Epithelial cell of prostate (primary cell): ENCODE data around the gene NRXN3.

ENCODE experiments used
- DNase-seq: peaks from one replicate; pipeline ENCODE4 v3.0.0-alpha.2; 2011; ENCODE audit warnings: low read depth, low spot score
- H3K27ac ChIP-seq: fragments of 450-650 bp; 2 replicates; pipeline ENCODE4 v1.5.1; 2017; ENCODE audit warnings: mild to moderate bottlenecking

Gene NRXN3

GRCh38 chr14:79136071-79137044, 966.2 kb downstream of the NRXN3 start:
- H3K27ac ChIP-seq: no peak overlapping the region
- no peak for DNase-seq

- H3K27ac ChIP-seq: no peak overlapping the region
- no peak for DNase-seq
These were observed 966.9 kb downstream of the NRXN3 start for GRCh38 chr14:79137045-79137430.

DNA sequence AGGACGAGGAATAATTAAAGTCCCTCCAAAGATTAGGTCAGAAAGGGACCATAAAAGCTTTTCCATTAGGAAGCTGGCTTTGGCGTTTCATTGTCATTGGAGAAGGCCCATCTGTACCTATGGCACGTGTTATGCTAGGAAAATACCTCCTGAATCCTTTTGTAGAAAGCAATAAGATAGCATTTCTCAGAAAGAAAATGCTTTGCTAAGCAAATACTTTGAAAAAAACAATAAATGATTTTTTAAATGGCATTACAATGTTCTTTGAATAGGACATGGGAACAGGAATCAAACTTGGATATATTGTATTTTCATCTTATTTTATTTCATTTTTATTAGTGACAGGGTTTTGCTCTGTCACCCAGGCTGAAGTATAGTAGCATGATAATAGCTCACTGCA, 967.7 kb downstream of the NRXN3 start:
- no peak for DNase-seq
- no peak overlapping the region for H3K27ac ChIP-seq

DNA sequence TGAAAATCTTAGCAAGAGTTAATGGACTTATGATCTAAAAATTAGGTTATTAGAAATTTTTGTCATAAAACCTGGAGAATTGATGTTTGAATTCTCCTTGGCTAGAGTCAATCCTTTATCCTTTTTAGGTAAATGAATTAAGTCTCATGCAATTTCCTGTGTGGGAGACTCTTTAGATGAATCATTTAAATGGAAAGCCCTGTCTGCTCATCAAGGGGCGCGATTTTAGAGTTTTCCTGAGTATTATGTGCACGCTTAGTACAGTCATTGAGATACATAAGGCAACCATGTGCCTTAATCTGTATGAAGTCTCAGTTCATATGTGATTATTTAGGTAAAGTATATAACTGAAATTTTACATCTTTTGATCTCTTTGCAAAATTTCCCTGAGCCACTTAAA, 974.7 kb downstream of the NRXN3 start:
- H3K27ac ChIP-seq: no peak overlapping the region
- no peak for DNase-seq

DNA sequence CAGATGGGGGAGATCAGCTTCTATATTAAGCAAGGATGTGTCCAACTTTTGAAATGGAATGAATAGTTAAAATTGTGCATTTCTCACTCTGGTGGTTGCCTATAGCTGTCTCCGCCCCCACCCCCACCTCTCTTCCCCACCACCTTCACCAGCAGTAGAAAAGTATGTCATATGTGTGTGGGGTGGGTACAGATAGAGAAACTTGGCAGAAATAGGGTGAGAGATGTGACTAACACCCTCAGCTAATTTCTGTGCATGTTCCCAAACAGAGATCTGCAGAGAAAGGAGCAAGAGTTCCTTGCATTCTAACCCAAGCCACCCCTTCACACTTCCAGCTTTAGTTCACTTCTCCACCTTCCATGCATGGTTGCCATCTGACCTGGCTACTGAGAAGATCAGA, 980.1 kb downstream of the NRXN3 start:
- DNase-seq: no peak
- H3K27ac ChIP-seq: no peak overlapping the region

GRCh38 chr14:79157369-79157768, 987.2 kb downstream of the NRXN3 start:
- no peak for DNase-seq
- H3K27ac ChIP-seq: no peak overlapping the region

DNA sequence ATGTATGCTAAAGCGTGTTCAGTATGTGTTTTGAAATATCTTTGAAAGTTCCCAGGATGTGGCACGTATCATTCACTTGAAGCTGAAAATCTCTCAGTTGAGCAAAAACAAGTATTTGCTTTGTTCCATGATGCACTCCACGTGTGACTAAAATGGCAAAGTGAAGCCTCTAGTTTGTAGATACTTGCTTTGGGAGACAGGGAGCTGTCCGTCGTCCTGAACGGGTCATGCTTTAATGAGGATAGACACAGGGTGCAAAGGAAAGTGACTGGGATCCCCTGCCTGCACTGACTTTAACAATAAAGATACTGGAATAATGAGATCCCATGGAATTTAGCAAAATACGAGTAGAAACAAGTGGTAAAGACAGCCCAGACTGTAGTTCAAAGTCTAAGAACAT, 991.4 kb downstream of the NRXN3 start:
- DNase-seq: no peak
- H3K27ac ChIP-seq: no peak overlapping the region

DNA sequence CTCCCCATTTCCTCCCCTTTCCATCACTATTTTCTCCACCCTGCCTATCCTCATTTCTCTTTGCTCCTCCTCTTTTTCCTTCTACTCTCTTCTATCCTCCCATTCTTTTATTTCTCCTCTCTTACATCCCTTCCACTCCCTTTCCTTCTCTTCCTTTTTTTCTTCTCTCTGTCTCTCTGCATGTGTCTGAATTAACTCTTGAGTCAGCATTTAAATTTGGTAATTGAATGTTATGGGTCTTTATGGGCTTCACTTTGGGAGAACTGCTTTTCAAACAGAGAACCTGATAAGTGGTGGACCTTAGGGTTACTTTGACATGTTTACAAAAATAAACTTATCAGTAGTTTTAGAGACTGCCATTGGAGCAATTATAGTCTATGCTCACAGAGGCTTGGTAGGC, 992.7 kb downstream of the NRXN3 start:
- H3K27ac ChIP-seq: no peak overlapping the region
- no peak for DNase-seq

DNA sequence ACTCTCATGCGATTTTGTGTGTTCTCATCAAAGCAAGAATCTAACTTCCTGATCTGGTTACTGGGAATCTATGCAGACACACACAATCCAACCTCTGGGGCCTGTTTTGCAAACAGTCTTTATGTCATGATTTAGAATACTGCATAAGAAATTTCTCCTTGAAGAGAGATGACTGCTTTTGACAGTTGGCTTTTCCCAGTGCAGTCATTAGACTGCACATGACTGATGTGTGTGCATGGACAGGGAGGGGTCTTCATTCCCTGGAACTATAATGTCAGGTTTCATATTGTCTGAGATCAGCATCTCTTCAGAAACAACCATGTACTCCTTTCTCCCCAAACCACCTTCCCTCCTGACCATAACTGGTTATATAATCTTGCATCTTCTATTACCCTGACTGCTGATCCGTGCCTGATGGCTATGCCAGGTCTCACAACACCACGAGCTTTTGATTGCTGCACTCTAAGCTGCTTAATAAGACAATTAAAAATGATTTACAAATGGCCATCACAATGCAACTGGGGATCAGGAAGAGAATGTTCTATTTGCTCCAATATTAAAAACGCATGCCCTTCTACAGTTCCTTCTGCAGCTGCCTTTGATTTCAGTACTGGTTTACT, 995.4 kb downstream of the NRXN3 start:
- no peak for DNase-seq
- H3K27ac ChIP-seq: no peak overlapping the region

DNA sequence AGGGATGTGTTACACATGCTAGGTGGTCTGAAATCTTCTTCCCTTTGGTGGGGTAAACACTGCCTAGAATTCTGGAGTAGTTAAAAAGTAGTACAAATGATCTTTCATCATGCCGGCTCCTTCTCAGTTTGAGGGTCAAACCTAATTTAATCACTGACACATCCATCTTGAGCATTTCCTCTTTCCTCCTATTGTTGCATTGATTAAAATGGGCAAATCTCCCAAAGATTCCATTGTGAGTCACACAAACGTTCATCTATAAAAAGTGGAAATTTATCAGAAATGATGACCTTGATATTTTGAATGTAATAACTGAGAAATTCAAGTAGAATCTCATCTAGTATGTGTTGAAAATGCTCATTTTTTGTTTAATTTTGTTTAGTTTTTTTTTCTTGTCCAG, 996.0 kb downstream of the NRXN3 start:
- DNase-seq: no peak
- no peak overlapping the region for H3K27ac ChIP-seq

- DNase-seq: no peak
- no peak overlapping the region for H3K27ac ChIP-seq
These were observed 997.8 kb downstream of the NRXN3 start for GRCh38 chr14:79167957-79168356.

DNA sequence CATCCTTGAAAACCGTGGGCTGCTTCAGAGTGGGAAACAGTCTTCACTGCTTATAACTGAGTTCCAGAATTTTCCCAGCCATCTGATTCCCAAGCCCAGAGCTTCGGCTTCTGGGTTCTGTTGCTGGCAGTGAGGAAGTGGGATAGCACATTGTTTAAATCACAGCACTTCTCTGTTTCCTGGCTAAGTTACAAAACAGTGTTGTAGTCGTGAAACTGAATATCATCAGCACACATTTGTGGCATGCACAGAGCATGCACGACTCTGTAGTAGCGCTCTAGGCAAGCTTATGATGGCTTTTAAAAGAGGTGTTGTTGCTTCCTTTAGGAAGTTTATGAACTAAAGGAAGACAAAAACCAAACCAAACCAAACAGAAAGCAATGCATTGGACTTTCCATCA, 1005.5 kb downstream of the NRXN3 start:
- no peak for DNase-seq
- no peak overlapping the region for H3K27ac ChIP-seq

- no peak for DNase-seq
- no peak overlapping the region for H3K27ac ChIP-seq
These were observed 1006.9 kb downstream of the NRXN3 start for GRCh38 chr14:79177106-79177505.

- DNase-seq: no peak
- H3K27ac ChIP-seq: no peak overlapping the region
These were observed 1008.5 kb downstream of the NRXN3 start for GRCh38 chr14:79178719-79179118.

GRCh38 chr14:79179985-79180384, 1009.8 kb downstream of the NRXN3 start:
- DNase-seq: no peak
- no peak overlapping the region for H3K27ac ChIP-seq

- no peak for DNase-seq
- no peak overlapping the region for H3K27ac ChIP-seq
These were observed 1010.5 kb downstream of the NRXN3 start for GRCh38 chr14:79180656-79181055.

GRCh38 chr14:79186523-79186922, 1016.4 kb downstream of the NRXN3 start:
- no peak overlapping the region for H3K27ac ChIP-seq
- no peak for DNase-seq

DNA sequence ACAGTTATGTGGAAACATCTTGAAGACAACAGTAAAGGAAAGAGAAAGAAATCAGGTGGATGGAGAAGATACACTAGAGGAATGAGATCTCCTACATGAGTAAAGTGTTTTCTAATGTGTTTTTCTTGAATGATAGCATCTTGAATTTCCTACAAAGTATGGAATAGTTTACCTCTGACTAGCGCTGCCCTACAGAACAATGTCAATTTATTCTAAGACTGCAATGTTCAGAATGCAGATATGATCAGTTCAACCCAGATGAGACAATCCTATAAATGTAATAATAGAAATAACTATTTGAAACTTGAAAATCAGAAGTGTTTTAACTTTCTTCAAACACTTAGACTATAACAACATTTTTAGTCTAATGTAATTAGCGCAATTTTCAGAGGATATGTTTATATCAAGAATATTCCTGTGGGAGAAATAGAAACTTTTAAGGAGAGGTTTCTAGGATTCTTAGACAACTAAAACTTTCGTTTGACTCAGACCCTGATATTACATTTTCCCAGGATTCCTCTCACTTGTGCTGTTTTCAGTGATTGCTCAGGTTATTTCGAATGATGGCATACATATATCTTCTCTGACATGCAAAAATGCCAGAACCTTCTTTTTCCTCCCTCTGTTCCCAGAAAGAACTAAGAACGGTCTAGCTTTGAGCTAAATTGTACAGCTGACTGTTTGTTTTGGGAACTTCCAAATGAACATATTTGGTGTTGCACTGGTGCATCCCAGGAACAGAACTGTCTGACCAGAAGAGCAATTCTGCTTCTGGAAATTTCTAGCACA, 1023.7 kb downstream of the NRXN3 start:
- no peak for DNase-seq
- H3K27ac ChIP-seq: no peak overlapping the region

GRCh38 chr14:79196216-79196615, 1026.0 kb downstream of the NRXN3 start:
- no peak overlapping the region for H3K27ac ChIP-seq
- no peak for DNase-seq

GRCh38 chr14:79197516-79197915, 1027.3 kb downstream of the NRXN3 start:
- no peak for DNase-seq
- no peak overlapping the region for H3K27ac ChIP-seq

- DNase-seq: no peak
These were observed 1029.0 kb downstream of the NRXN3 start for GRCh38 chr14:79199217-79199616.

More at GRCh38 chr14:79199217-79199616, 1029.0 kb downstream of the NRXN3 start:
- no peak overlapping the region for H3K27ac ChIP-seq
